K562 (cell line): ENCODE measurements around the gene TREH. TPM values are rescaled to one million over a fixed set of nuclear protein-coding genes. Genes with fewer than 3 reads are reported as not detected.
A peak's percentile ranks its signal among the peaks of the same experiment; 100 is the strongest.

Experiments used
- ATAC-seq: fragments of 200-7000 bp; cut with Tn5 transposase; 3 replicates; pipeline ENCODE4 v1.9.1; 2020; ENCODE audit warnings: moderate library complexity
- BruUV-seq: library from RNA; stranded (reverse); fragments of 400-500 nt; replicated peaks from 2 replicates; lab custom pipeline; 2021; lab: Mats Ljungman, UMichigan
- CTCF ChIA-PET: fragments of 300-600 bp; formaldehyde crosslinking; extraction: SDS; loops from one replicate; lab custom pipeline; 2021; ENCODE audit warnings: low intra/inter-chr PET ratio; lab: Yijun Ruan, JAX
- POLR2A ChIA-PET: fragments of 300-600, 350-650 bp; sonication (Branson Sonifier 250); formaldehyde crosslinking; extraction: SDS; loops from one replicate; lab custom pipeline; 2021; ENCODE audit warnings: antibody characterized with exemption, inconsistent platforms; lab: Yijun Ruan, JAX
- DNase-seq, 4 experiments: peaks; one replicate each; pipeline versions ENCODE4 v3.0.0 to v3.0.0-alpha.2; 2011 to 2018; ENCODE audit warnings: low spot score in 3 of 4, mixed read lengths in 3 of 4; ENCODE audit errors: extremely low read depth in 1 of 4
- FAIRE-seq: peaks from 2 replicates; lab custom pipeline; 2011; peaks lifted over from hg19 to GRCh38; lab: Jason Lieb, UNC
- H2AFZ ChIP-seq: 2 replicates; pipeline ENCODE4 v1.6.0; 2011; ENCODE audit warnings: low read depth, low read length, control low read depth, inconsistent platforms
- H3K27ac ChIP-seq: fragments of 200-600 bp; 3 replicates; pipeline ENCODE4 v1.8.0; 2011; ENCODE audit warnings: low read depth, mild to moderate bottlenecking, control low read depth, inconsistent platforms, low read length, moderate library complexity, mixed read lengths; ENCODE audit errors: extremely low read depth
- H3K27me3 ChIP-seq, 2 experiments: fragments of 300-600 bp in 1 of 2; 2 replicates in 1 of 2; 3 replicates in 1 of 2; pipeline versions ENCODE4 v1.6.0 to v1.8.0; 2011; ENCODE audit warnings: inconsistent platforms in 2 of 2, low read length in 2 of 2, mild to moderate bottlenecking in 1 of 2, mixed read lengths in 1 of 2, moderate library complexity in 1 of 2; ENCODE audit not compliant: control insufficient read depth in 2 of 2, insufficient read depth in 2 of 2
- H3K36me3 ChIP-seq: fragments of 300-600 bp; 3 replicates; pipeline ENCODE4 v1.8.0; 2011; ENCODE audit warnings: mild to moderate bottlenecking, low read length, inconsistent platforms; ENCODE audit not compliant: control insufficient read depth, insufficient read depth
- H3K4me1 ChIP-seq, 2 experiments: fragments of 200-600 bp in 1 of 2; replicated peaks in 1 of 2; 2 replicates in 1 of 2; 3 replicates in 1 of 2; pipeline versions ENCODE4 v1.5.1 to v1.8.0; 2011; ENCODE audit warnings: inconsistent platforms in 2 of 2, low read length in 2 of 2, mild to moderate bottlenecking in 1 of 2, mixed read lengths in 1 of 2, moderate library complexity in 1 of 2; ENCODE audit not compliant: control insufficient read depth in 2 of 2, insufficient read depth in 2 of 2
- H3K4me2 ChIP-seq: 2 replicates; pipeline ENCODE4 v1.6.1; 2011; ENCODE audit warnings: low read length, control low read depth, inconsistent platforms, mixed read lengths; ENCODE audit not compliant: insufficient read depth
- H3K4me3 ChIP-seq: fragments of 200-600 bp; sonication (generic), shearing (Covaris generic); 2 replicates; pipeline ENCODE4 v1.5.1; 2016; ENCODE audit warnings: control low read depth, inconsistent platforms
- H3K79me2 ChIP-seq: fragments of 200-600 bp; 3 replicates; pipeline ENCODE4 v1.8.0; 2011; ENCODE audit warnings: low read length, inconsistent platforms; ENCODE audit not compliant: control insufficient read depth, insufficient read depth
- H3K9ac ChIP-seq, 2 experiments: 2 replicates each; pipeline versions ENCODE4 v1.6.0 to v1.6.1; 2011; ENCODE audit warnings: low read depth in 2 of 2, low read length in 2 of 2, control low read depth in 1 of 2, inconsistent platforms in 1 of 2, mild to moderate bottlenecking in 1 of 2, mixed read lengths in 1 of 2; ENCODE audit not compliant: insufficient read depth in 1 of 2
- H3K9me1 ChIP-seq: one replicate; pipeline ENCODE4 v1.6.0; 2011; ENCODE audit warnings: inconsistent platforms, mild to moderate bottlenecking, low read length, moderate library complexity; ENCODE audit not compliant: control insufficient read depth, insufficient read depth
- H3K9me3 ChIP-seq: replicated peaks from 2 replicates; pipeline ENCODE4 v1.5.1; 2011; ENCODE audit warnings: low read depth, low read length, inconsistent platforms; ENCODE audit not compliant: control insufficient read depth, insufficient read depth
- H4K20me1 ChIP-seq: replicated peaks from 2 replicates; pipeline ENCODE4 v1.6.1; 2011; ENCODE audit warnings: low read length, inconsistent platforms, mixed read lengths; ENCODE audit not compliant: control insufficient read depth, insufficient read depth
- CREB1 ChIP-seq, 2 experiments: sonication (generic) in 1 of 2; formaldehyde crosslinking in 1 of 2; IDR thresholded peaks; 2 replicates each; pipeline versions ENCODE4 v1.6.1 to v1.8.0; 2012 to 2022; ENCODE audit warnings: inconsistent platforms in 1 of 2, mild to moderate bottlenecking in 1 of 2, missing genetic modification reagents in 1 of 2, moderate library complexity in 1 of 2
- CREBBP ChIP-seq: IDR thresholded peaks from one replicate; pipeline ENCODE4 v1.6.1; 2012; ENCODE audit warnings: low read depth, mild to moderate bottlenecking, control low read depth, inconsistent platforms, low read length
- CREM ChIP-seq: IDR thresholded peaks from 2 replicates; pipeline ENCODE4 v1.6.1; 2014; ENCODE audit warnings: antibody characterized with exemption, low read depth
- E2F5 ChIP-seq: sonication (generic); formaldehyde crosslinking; IDR thresholded peaks from 2 replicates; pipeline ENCODE4 v1.8.0; 2022; ENCODE audit warnings: mild to moderate bottlenecking, missing genetic modification reagents
- GTF2A2 ChIP-seq: IDR thresholded peaks from 2 replicates; pipeline ENCODE4 v1.6.1; 2016; ENCODE audit warnings: mild to moderate bottlenecking, missing genetic modification characterization, missing compliant biosample characterization
- KAT2B ChIP-seq: IDR thresholded peaks from one replicate; pipeline ENCODE4 v1.6.1; 2012; ENCODE audit warnings: low read depth, mild to moderate bottlenecking, control low read depth, inconsistent platforms, low read length, moderate library complexity
- POLR2G ChIP-seq: fragments of 200-400 bp; formaldehyde crosslinking; IDR thresholded peaks from 2 replicates; pipeline ENCODE4 v1.6.1; 2017; ENCODE audit warnings: low read depth, mild to moderate bottlenecking, antibody characterized with exemption, low read length, moderate library complexity
- PTTG1 ChIP-seq: fragments of 450-650 bp; IDR thresholded peaks from 2 replicates; pipeline ENCODE4 v1.6.1; 2016; ENCODE audit warnings: low read depth, mild to moderate bottlenecking, missing genetic modification characterization, missing compliant biosample characterization
- RAD51 ChIP-seq: fragments of 450-650 bp; IDR thresholded peaks from 2 replicates; pipeline ENCODE4 v1.7.1; 2016; ENCODE audit warnings: low read depth, mild to moderate bottlenecking, borderline replicate concordance
- SIRT6 ChIP-seq: IDR thresholded peaks from one replicate; pipeline ENCODE4 v1.6.1; 2012; ENCODE audit warnings: low read depth, mild to moderate bottlenecking, control low read depth, inconsistent platforms, low read length, moderate library complexity
- ZNF184 ChIP-seq: sonication (generic); formaldehyde crosslinking; IDR thresholded peaks from 2 replicates; pipeline ENCODE4 v1.5.0; 2020; ENCODE audit warnings: missing genetic modification reagents
- ZNF436 ChIP-seq: fragments of 250-450, 450-650 bp; sonication (Bioruptor Pico); formaldehyde crosslinking; IDR thresholded peaks from 2 replicates; pipeline ENCODE4 v1.7.0; 2020; ENCODE audit warnings: mild to moderate bottlenecking
- ZNF668 ChIP-seq: fragments of 250-450 bp; sonication (Bioruptor Pico); IDR thresholded peaks from 2 replicates; pipeline ENCODE4 v1.8.0; 2022; ENCODE audit warnings: mild to moderate bottlenecking, inconsistent platforms
- WGBS: fragments of 100-300 bp; shearing (Covaris generic); methylation state at CpG from one replicate; pipeline ENCODE4 v1.1.6; 2016; ENCODE audit warnings: low coverage, mixed read lengths; ENCODE audit not compliant: insufficient coverage; ENCODE audit errors: missing lambda C conversion rate; 5-methylcytosine and 5-hydroxymethylcytosine counted together
- in situ Hi-C: fragments of 300-500 bp; cut with MboI; formaldehyde crosslinking; loops from 4 replicates; pipeline ENCODE4 v1.15.0; 2018; ENCODE audit warnings: inconsistent platforms, mixed read lengths
- intact Hi-C: fragments of 100-400 bp; cut with micrococcal nuclease; formaldehyde crosslinking; loops from 2 replicates; pipeline ENCODE4 v1.14.2; 2022
- polyA plus RNA-seq, 8 experiments: library from polyadenylated mRNA; depleted of rRNA in 4 of 8; stranded (reverse) in 5 of 8; unstranded in 3 of 8; fragments of >200 nt; fragmentation: Nextera tagmentation in 2 of 8; fragmentation: Illumina TruSeq in 1 of 8; extraction: Ambion mirVana in 2 of 8; extraction: Trizol in 1 of 8; gene quantifications; 2 replicates each; pipeline versions ENCODE4 v1.2.1 to v1.2.3, GENCODE V29; 2011 to 2014; ENCODE audit warnings: inconsistent platforms in 1 of 8, missing spikeins in 1 of 8
- total RNA-seq, 7 experiments: library from RNA; depleted of rRNA in 6 of 7; stranded (reverse); fragments of >200 nt in 6 of 7; fragmentation: Illumina TruSeq in 2 of 7; extraction: Trizol in 2 of 7; gene quantifications; 2 replicates each; pipeline versions ENCODE4 v1.2.1 to v1.2.3, GENCODE V29; 2011 to 2021; ENCODE audit warnings: low replicate concordance in 1 of 7
- TF ChIP-seq, protein P1 (sequence below), 2 experiments: IDR thresholded peaks; 2 replicates each; pipeline ENCODE4 v1.6.1; 2011; ENCODE audit warnings: borderline replicate concordance in 1 of 2, control low read depth in 1 of 2, low read depth in 1 of 2, low read length in 1 of 2, mild to moderate bottlenecking in 1 of 2, mixed read lengths in 1 of 2, moderate library complexity in 1 of 2; ENCODE audit not compliant: insufficient read depth in 1 of 2, insufficient read length in 1 of 2, poor library complexity in 1 of 2, severe bottlenecking in 1 of 2; ENCODE audit errors: extremely low read depth in 1 of 2
- TF ChIP-seq, protein P2 (sequence below), 3 experiments: IDR thresholded peaks in 2 of 3; conservative IDR thresholded peaks in 1 of 3; 2 replicates each; pipeline ENCODE4 v1.5.1; 2011 to 2012; ENCODE audit warnings: low read length in 3 of 3, mild to moderate bottlenecking in 3 of 3, control low read depth in 2 of 3, improper control_type of control experiment in 1 of 3, inconsistent platforms in 1 of 3, low read depth in 1 of 3, mixed read lengths in 1 of 3, moderate library complexity in 1 of 3; ENCODE audit not compliant: insufficient read depth in 2 of 3

TREH gene
- total and polyA plus RNA-seq, 9 of the 15 experiments (the other 6 are each of a cell fraction or from before 2014, with no cell fraction given) = 0.09 to 0.20 (median 0.11) TPM; not detected in 6

DNA sequence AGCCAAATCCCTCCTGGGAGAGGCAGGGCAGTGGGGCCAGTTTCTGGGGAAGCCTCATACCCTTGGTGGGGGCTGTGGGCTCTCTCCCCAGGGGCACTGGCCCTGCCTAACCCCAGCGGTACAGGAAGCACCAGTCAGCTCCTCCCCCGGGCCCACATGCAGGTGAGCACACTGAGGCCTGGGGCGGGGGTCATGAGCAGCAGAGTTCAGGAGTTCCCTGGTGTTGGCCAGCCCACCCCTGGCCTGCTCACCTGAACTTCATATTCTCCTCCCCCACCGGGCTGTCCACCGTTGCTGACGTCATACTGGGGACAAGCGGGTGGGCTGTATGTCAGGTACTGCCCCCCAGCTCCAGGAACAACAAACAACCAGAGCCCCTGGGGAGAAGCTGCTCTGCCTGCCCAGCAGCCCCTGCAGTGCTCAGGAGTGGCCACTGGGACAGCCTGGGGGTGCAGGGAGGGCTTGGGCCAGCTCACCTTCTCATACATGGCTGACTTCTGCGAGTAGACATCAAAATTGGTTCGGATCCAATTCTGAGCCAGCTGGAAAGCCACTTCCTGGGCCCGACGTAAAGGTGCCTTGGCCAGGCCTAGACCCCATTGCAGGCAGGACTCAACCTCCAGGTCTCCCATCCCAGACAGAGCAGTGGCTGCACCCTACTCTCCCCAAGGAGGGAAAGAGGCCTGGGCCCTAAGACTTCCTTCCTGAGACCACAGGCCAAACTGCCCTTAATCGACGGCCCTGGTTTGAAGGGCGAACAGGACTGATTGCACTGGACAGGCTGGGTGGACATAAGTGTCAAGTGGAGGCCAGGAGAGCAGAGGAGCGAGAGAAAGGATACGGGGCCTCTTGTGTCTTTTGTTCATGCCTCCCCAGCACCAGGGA, 20.8 kb downstream of the TREH start:
- Histone ChIP-seq H2AFZ (peak overlapping the region; percentile 79), H3K9me3 (no peaks in the 10 kb centered on the region), H3K27ac (no peak overlapping the region), H3K36me3 (peaks cover 5% of the 10 kb centered on the region; the same call in 2 of the 3 replicates), H3K27me3 (no peaks in the 10 kb centered on the region), H3K79me2 (no peaks in the 10 kb centered on the region), H4K20me1 (no peaks in the 10 kb centered on the region), H3K9ac (peak overlapping the region in 1 of 2 experiments; percentile 65; a peak in 1 of 4 replicates), H3K4me1 (peaks cover 0 to 32% of the 10 kb centered on the region in 2 experiments; a peak in 2 of 5 replicates), H3K4me3 (no peak overlapping the region), H3K4me2 (peak overlapping the region; percentile 19; the same call in 1 of the 2 replicates), H3K9me1 (peaks cover 9% of the 10 kb centered on the region)
- intact Hi-C loops (loop anchor here (1.0 to 10.0 kb wide), 4 partner anchors 14 to 296 kb away; partner anchors contain the start of gene UPK2), in situ Hi-C loops (no loop called here)
- POLR2A ChIA-PET = interaction anchor here (0.6 to 1.3 kb wide), 4 partner anchors 18 to 80 kb away, joined by 3 read pairs; no protein-coding TSS in a partner anchor
- FAIRE-seq (no peak), ATAC-seq (peak; percentile 63), DNase-seq (peak in 3 of 4 experiments; percentile 22 to 39 (median 34))
- 51% methylated on average over 14 of the region's 16 CpGs for WGBS
- CTCF ChIA-PET = interaction anchor here (0.5 to 4.4 kb wide), 10 partner anchors 14 to 840 kb away, joined by 3 to 40 read pairs (median 4); partner anchors contain the start of gene UPK2
- no TSS peak for BruUV-seq
- no peak for TF ChIP-seq CREB1 (IDR thresholded peaks at IDR 0.05)
- TF ChIP-seq CREB1 (CRISPR knock-in tag; IDR thresholded peaks at IDR 0.05) = no peak
- TF ChIP-seq KAT2B = no peak
- TF ChIP-seq ZNF436 (CRISPR knock-in tag) = no peak
- TF ChIP-seq E2F5 (CRISPR knock-in tag) = no peak
- TF ChIP-seq ZNF184 = no peak
- no peak for TF ChIP-seq ZNF668
- no peak for TF ChIP-seq GTF2A2 (tag)
- TF ChIP-seq PTTG1 (tag) = no peak
- TF ChIP-seq CREM = 0 out of 2 replicates have a peak, but pooled peaks have one; percentile 24
- TF ChIP-seq, protein P1, sequence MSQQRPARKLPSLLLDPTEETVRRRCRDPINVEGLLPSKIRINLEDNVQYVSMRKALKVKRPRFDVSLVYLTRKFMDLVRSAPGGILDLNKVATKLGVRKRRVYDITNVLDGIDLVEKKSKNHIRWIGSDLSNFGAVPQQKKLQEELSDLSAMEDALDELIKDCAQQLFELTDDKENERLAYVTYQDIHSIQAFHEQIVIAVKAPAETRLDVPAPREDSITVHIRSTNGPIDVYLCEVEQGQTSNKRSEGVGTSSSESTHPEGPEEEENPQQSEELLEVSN (IDR thresholded peaks at IDR 0.05; ENCODE audit: borderline replicate concordance in 1 of 2, extremely low read depth in 1 of 2, insufficient read depth in 1 of 2, insufficient read length in 1 of 2, low read depth in 1 of 2, low read length in 1 of 2, poor library complexity in 1 of 2, severe bottlenecking in 1 of 2) = no peak
- no peak for TF ChIP-seq CREBBP
- TF ChIP-seq POLR2G = peak; percentile 56; the same call in 1 of the 2 replicates
- no peak for TF ChIP-seq SIRT6
- TF ChIP-seq, protein P2, sequence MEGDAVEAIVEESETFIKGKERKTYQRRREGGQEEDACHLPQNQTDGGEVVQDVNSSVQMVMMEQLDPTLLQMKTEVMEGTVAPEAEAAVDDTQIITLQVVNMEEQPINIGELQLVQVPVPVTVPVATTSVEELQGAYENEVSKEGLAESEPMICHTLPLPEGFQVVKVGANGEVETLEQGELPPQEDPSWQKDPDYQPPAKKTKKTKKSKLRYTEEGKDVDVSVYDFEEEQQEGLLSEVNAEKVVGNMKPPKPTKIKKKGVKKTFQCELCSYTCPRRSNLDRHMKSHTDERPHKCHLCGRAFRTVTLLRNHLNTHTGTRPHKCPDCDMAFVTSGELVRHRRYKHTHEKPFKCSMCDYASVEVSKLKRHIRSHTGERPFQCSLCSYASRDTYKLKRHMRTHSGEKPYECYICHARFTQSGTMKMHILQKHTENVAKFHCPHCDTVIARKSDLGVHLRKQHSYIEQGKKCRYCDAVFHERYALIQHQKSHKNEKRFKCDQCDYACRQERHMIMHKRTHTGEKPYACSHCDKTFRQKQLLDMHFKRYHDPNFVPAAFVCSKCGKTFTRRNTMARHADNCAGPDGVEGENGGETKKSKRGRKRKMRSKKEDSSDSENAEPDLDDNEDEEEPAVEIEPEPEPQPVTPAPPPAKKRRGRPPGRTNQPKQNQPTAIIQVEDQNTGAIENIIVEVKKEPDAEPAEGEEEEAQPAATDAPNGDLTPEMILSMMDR (IDR thresholded peaks at IDR 0.05 in 2 of 3, conservative IDR thresholded peaks at IDR 0.05 in 1 of 3; ENCODE audit: insufficient read depth in 2 of 3, low read depth in 1 of 3, low read length in 3 of 3) = peak; percentile 12 to 42 (median 20); a peak in 2 of 6 replicates
- TF ChIP-seq RAD51 = 0 out of 2 replicates have a peak, but pooled peaks have one; percentile 1
